Measurements from ENCODE around the gene LARGE1. TPM values are rescaled to one million over a fixed set of nuclear protein-coding genes. Genes with fewer than 3 reads are reported as not detected.

LARGE1 gene
- total RNA-seq, 4 donors from 2014 or later: 18.7 to 82.1 (median 39.2) TPM

DNA sequence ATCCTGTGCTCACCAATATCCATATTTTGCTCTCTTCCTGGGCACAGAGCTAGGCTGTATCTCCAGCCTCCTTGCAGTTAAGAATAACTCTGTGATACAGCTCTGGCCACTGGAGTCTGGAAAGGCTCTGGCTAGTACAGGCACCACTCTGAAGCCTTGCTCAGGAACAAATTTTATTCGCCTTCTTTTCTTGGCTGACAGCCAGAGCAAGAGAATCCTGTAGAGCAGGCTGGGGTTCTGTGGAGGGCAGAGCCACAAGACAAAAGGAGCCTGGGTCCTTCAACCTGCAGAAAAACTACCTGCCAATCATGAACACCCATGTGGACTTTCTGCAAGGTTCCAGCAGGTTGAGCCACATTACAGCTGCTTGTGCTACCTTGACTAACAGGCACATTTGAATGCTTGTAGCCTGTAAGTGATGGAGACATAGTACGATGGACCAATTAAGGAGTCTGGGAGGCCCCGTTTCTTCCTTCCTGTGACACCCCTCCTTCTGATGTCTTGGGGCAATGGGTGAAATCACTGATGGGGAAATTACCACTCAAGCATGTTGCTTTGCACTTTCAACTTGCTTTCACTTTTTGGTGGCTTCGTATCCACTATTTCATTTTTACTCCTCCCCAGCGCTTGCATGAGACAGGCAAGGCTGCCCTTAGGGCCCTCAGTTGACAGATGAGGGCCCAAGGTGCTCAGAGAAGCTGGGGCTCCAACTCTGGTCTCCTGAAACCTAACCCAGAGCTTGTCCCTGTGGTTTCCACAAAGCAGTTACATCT, 594.9 kb downstream of the LARGE1 start:
- no peak overlapping the region for H3K4me3 ChIP-seq
- H3K27ac ChIP-seq: no peak overlapping the region

DNA sequence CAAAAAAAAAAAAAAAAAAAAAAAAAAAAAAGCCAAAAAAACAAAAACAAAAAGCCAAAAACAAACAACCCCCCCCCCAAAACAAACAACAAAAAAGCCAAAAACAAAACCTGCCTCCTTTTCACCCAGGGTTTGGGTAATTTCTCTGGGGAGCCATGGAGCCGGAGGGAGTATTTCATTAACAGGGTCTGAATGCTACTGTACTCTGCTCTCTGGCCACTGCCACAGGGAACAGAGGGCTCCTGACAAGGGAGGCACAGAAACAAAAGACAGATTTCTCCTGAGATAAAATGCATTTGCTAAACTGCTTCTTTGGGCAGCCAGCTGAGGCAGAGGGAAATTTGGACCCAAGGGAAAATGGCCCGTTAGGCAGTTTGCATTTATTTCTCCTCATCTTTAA, 596.0 kb downstream of the LARGE1 start:
- no peak for TF ChIP-seq POLR2A (IDR thresholded peaks at IDR 0.05)
- TF ChIP-seq, protein P1, sequence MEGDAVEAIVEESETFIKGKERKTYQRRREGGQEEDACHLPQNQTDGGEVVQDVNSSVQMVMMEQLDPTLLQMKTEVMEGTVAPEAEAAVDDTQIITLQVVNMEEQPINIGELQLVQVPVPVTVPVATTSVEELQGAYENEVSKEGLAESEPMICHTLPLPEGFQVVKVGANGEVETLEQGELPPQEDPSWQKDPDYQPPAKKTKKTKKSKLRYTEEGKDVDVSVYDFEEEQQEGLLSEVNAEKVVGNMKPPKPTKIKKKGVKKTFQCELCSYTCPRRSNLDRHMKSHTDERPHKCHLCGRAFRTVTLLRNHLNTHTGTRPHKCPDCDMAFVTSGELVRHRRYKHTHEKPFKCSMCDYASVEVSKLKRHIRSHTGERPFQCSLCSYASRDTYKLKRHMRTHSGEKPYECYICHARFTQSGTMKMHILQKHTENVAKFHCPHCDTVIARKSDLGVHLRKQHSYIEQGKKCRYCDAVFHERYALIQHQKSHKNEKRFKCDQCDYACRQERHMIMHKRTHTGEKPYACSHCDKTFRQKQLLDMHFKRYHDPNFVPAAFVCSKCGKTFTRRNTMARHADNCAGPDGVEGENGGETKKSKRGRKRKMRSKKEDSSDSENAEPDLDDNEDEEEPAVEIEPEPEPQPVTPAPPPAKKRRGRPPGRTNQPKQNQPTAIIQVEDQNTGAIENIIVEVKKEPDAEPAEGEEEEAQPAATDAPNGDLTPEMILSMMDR (IDR thresholded peaks at IDR 0.05): no peak
- intact Hi-C loops (cut with DNase I; ENCODE audit: low total_unique reads): no loop called here
- H3K27me3 ChIP-seq: no peaks in the 10 kb centered on the region
- H3K36me3 ChIP-seq: no peaks in the 10 kb centered on the region
- no peak for DNase-seq
- H3K4me1 ChIP-seq: no peaks in the 10 kb centered on the region
- no peak overlapping the region for H3K4me3 ChIP-seq
- no peaks in the 10 kb centered on the region for H3K9me3 ChIP-seq
- no peak overlapping the region for H3K27ac ChIP-seq

More for the DNA sequence above, 594.9 kb downstream of the LARGE1 start:
- intact Hi-C loops (cut with DNase I; ENCODE audit: low total_unique reads): no loop called here
- DNase-seq: no peak
- TF ChIP-seq, protein P1 (IDR thresholded peaks at IDR 0.05): no peak
- no peak for TF ChIP-seq POLR2A (IDR thresholded peaks at IDR 0.05)
- Histone ChIP-seq H3K27me3 (no peaks in the 10 kb centered on the region), H3K4me1 (no peaks in the 10 kb centered on the region), H3K9me3 (no peaks in the 10 kb centered on the region), H3K36me3 (no peaks in the 10 kb centered on the region)

DNA sequence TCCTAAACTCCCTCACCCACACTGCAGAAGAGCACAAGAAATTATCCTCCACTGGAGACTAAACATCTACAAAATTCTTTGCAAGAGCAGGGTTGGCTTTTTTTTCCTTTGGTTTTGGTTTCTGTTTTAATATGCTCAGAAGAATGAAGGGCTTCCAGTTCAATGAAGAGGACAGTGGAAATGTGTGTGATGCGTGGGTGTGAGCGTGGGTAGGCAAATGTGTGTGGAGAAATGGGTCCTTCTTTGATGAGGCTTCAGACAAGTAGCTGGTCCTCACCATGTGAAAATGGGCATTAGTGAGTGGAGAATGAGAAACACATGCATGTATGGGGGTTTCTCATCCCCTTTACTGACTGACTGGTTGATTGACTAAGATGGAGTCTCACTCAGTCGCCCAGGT, 598.8 kb downstream of the LARGE1 start:
- no peak for TF ChIP-seq POLR2A (IDR thresholded peaks at IDR 0.05)
- TF ChIP-seq, protein P1 (IDR thresholded peaks at IDR 0.05): no peak
- H3K27me3 ChIP-seq: no peaks in the 10 kb centered on the region
- DNase-seq: no peak
- no peaks in the 10 kb centered on the region for H3K9me3 ChIP-seq
- intact Hi-C loops (cut with DNase I; ENCODE audit: low total_unique reads): no loop called here
- H3K4me1 ChIP-seq: no peaks in the 10 kb centered on the region
- H3K4me3 ChIP-seq: no peak overlapping the region
- no peak overlapping the region for H3K27ac ChIP-seq
- H3K36me3 ChIP-seq: no peaks in the 10 kb centered on the region

DNA sequence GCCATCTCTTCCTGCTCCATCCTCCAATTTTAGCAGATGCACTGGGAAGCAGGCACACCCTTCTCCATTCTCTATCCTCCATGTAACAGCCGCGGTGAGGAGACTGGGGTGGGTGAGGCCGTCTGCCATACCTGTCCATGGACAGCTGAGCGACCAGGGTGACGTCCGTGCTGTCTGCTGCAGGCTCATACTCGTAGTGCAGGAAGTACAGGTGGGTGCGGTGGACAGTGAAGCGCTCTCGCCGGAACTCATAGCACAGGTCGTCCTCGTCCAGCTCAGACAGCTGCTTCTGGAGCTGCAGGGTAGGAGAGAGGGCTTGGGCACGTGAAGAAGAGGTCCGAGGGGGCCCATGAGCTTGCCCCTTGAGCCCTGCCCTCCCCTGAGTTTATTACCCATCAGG, 604.3 kb downstream of the LARGE1 start:
- no peaks in the 10 kb centered on the region for H3K9me3 ChIP-seq
- intact Hi-C loops (cut with DNase I; ENCODE audit: low total_unique reads): no loop called here

DNA sequence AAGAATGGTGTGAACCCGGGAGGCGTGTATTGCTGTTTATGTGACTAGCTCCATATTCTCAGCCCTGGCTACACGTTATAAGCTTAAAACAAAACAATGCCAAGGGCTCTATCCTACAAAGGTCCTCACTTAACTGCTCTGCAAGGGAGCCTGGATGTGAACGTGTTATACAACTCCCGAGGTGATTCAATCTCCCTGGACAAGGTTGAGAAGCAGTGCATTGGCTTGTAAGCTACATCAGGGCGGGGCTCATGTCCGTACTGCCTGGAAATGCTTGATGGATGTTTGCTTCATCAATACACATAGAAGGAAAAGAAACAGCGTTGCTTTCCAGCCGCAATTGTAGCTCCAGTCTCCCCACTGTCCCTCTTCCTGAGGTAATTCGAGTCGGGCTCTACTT, 605.2 kb downstream of the LARGE1 start:
- TF ChIP-seq POLR2A (IDR thresholded peaks at IDR 0.05): no peak
- TF ChIP-seq, protein P1 (IDR thresholded peaks at IDR 0.05): no peak
- DNase-seq: no peak
- Histone ChIP-seq H3K4me1 (no peaks in the 10 kb centered on the region), H3K27ac (no peak overlapping the region), H3K27me3 (no peaks in the 10 kb centered on the region), H3K4me3 (no peak overlapping the region), H3K36me3 (no peaks in the 10 kb centered on the region), H3K9me3 (no peaks in the 10 kb centered on the region)
- intact Hi-C loops (cut with DNase I; ENCODE audit: low total_unique reads): no loop called here

More for the DNA sequence above, 604.3 kb downstream of the LARGE1 start:
- H3K4me1 ChIP-seq: no peaks in the 10 kb centered on the region
- no peak overlapping the region for H3K27ac ChIP-seq
- H3K27me3 ChIP-seq: no peaks in the 10 kb centered on the region
- TF ChIP-seq, protein P1 (IDR thresholded peaks at IDR 0.05): no peak
- no peak for TF ChIP-seq POLR2A (IDR thresholded peaks at IDR 0.05)
- DNase-seq: no peak
- no peaks in the 10 kb centered on the region for H3K36me3 ChIP-seq
- no peak overlapping the region for H3K4me3 ChIP-seq

Data from uterus (tissue), 4 donors.